Suprapubic skin (tissue), 3 donors: ENCODE measurements around the gene UBD.

Experiments
- EP300 ChIP-seq: sonication (generic); formaldehyde crosslinking; IDR thresholded peaks from one replicate; pipeline ENCODE4 v1.6.1; 2017; ENCODE audit warnings: antibody characterized with exemption
- TF ChIP-seq, protein P1 (sequence below), 2 donors: fragments of 200-600 bp in 1 of 2; fragments of 450-650 bp in 1 of 2; sonication (generic) in 1 of 2; IDR thresholded peaks; one replicate each; pipeline ENCODE4 v1.5.1; 2016 to 2019; ENCODE audit warnings: antibody characterized with exemption in 2 of 2, mild to moderate bottlenecking in 1 of 2, moderate library complexity in 1 of 2

DNA sequence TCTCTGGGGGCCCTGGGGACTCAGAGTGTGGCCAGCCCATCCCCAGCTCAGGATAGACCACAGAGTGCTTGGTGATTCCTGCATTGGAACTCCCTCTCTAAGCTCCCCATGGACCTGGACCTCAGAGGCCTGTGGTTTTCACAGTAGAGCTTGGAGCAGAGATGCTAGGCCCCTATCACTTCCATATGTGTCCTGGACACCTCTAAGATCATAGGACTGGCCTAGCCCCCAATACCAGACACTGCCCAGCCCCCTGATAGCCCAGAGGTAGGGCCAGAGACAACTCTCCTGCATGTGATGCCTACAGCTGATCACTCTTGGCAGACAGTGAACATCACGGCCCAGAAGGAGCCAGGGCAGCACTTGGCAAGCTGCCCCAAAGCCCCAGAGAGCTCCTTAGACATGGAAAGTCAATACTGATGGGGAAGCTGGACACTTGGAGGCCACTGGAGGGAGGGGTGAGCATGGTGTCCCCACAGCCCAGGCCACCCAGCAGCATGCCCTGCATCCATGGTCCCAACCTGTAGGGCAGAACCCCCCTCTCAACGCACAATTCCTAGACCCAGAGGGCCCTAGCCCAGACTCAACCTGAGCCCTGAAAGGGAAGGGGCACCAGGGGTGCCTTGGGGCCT, 27.1 kb downstream of the UBD start:
- TF ChIP-seq, protein P1, sequence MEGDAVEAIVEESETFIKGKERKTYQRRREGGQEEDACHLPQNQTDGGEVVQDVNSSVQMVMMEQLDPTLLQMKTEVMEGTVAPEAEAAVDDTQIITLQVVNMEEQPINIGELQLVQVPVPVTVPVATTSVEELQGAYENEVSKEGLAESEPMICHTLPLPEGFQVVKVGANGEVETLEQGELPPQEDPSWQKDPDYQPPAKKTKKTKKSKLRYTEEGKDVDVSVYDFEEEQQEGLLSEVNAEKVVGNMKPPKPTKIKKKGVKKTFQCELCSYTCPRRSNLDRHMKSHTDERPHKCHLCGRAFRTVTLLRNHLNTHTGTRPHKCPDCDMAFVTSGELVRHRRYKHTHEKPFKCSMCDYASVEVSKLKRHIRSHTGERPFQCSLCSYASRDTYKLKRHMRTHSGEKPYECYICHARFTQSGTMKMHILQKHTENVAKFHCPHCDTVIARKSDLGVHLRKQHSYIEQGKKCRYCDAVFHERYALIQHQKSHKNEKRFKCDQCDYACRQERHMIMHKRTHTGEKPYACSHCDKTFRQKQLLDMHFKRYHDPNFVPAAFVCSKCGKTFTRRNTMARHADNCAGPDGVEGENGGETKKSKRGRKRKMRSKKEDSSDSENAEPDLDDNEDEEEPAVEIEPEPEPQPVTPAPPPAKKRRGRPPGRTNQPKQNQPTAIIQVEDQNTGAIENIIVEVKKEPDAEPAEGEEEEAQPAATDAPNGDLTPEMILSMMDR (IDR thresholded peaks at IDR 0.05), result no peak
- TF ChIP-seq EP300, result no peak
